HCEC 1CT (cell line): ENCODE results near the gene ZNF664.

Source experiments
- DNase-seq: peaks from one replicate; pipeline ENCODE4 v3.0.0-alpha.2; 2017

The ZNF664 gene

GRCh38 chr12:124035163-124035562 is 62.1 kb downstream of the ZNF664 start:
- no peak for DNase-seq

- no peak for DNase-seq
These were observed 63.2 kb downstream of the ZNF664 start for GRCh38 chr12:124036171-124036598.

DNA sequence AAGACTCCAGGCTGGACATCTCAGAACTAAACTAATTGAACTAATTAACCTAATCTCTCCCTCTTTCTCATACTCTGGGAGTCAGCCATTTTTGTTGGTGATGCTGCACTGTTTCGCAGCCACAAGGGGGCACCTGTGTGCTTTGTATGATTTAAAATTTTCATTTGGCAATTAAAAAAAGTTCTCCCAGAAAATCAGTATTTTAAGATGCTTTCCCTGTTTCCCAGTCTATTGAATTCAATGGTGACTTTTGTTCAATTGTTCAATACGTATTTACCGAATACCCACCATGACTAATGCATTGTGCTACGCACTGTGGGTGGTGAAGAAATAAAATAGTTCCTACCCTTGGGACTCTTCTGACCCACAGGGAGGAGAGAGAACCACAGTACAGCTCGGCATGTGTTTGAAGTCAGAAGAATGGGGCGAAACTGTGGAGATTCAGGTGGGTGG is 63.7 kb downstream of the ZNF664 start:
- DNase-seq: peak; percentile 24

GRCh38 chr12:124037331-124037730 is 64.3 kb downstream of the ZNF664 start:
- no peak for DNase-seq

- no peak for DNase-seq
These were observed 66.3 kb downstream of the ZNF664 start for GRCh38 chr12:124039276-124039675.

GRCh38 chr12:124040291-124040690 is 67.3 kb downstream of the ZNF664 start:
- no peak for DNase-seq

GRCh38 chr12:124040737-124041136 is 67.7 kb downstream of the ZNF664 start:
- DNase-seq: no peak

GRCh38 chr12:124041907-124042306 is 68.9 kb downstream of the ZNF664 start:
- no peak for DNase-seq

- DNase-seq: no peak
These were observed 71.0 kb downstream of the ZNF664 start for GRCh38 chr12:124044021-124044420.

DNA sequence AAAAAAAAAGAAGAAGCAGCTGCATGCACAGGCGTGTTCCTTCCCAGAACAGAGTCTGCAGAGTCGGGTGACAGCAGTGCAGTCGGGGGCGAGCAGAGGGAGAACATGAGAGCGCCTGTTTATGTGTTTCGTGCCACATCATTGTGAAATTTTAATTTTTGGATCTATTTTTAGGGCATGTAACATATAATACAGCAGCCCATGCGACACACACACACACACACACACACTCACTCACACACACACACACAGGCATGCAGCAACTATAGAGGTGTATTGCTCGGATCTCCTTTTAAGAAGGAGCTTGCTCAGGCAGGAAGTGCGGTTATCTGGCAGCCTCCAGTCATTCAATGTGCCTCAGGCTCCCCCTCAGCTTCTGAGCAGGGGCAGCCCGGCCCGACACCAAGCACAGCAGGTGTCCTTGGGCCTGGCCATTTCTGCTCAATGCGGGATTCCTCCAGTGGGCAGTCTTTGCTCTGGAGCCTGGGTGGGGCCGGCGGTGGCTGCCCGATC is 71.8 kb downstream of the ZNF664 start:
- no peak for DNase-seq

GRCh38 chr12:124045671-124046455 is 72.8 kb downstream of the ZNF664 start:
- DNase-seq: no peak

DNA sequence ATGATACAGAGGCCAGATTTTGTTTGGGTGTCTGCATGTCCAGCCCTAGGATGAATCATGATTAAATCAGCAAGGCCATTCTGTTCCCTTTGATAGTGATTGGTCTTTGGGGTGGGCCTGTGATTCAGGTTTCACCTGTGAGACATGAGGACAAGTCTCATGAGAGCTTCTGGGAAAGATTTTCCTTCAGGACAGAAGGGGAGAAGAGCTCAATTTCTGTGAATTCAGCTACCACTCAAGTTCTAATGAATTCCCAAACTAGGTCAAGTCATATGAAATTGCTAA is 73.4 kb downstream of the ZNF664 start:
- no peak for DNase-seq

- no peak for DNase-seq
These were observed 74.1 kb downstream of the ZNF664 start for GRCh38 chr12:124047045-124047566.

DNA sequence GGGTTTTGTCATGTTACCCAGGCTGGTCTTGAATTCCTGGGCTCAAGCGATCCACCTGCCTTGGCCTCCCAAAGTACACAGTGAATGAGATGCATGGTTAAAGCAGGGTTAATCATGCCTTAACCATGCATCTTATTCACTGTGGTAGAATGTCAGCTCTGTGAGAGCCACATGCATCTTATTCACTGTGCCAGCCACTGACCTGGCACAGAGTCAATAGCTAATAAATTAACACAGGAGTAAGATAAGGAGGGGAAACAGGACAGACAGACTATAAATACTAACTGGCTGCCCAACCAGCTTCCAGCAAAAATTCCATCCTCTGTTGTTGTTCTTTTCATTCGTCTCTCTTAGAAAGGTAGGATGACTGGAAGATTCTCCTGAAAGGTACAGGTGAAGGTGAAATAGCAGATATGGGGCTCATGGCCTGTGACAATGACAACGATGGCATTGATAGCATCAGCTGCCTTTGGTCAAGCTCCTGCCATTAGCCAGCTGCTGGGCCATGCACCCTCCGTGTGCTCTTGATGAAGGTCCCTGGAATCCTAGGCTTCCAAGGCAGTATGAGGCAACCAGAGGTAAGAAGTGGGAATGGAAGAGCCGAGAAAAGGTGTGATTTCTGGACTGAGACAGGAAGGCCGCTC is 76.6 kb downstream of the ZNF664 start:
- no peak for DNase-seq

DNA sequence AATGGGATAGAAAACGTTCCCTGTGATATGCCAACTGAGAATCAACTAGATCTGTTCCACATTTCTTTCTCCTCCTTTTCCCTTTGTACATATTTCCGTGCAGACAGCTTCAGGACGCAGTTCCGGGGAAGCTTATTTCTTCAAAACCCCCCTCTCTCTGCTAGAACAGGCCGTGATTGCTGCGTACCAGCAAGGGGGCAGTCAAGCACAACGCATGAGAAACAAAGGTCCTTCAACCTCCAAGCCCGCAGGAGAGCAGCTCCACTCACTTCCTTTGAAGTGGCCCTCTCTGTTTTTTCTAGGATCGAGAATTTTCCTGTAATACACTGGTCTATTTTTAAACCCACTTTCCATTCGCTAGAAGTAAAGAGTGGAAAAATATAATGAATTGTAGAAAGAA is 80.8 kb downstream of the ZNF664 start:
- DNase-seq: peak; percentile 41

DNA sequence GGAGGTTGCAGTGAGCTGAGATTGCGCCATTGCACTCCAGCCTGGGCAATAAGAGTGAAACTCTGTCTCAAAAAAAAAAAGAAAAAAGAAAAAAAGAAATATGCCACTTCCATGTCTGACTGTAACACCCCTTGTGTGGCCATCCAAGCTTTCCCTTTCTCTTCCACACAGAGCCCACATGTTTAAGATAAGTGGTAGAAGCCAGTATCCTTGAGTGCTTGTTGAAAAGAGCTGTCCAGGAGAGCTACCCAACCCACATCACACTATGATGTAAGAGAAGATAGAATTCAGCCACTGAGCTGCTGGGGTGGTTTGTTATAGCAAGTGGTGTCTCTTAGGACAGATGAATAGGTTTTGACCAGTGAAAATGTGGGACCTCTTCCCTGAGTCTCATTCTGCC is 82.1 kb downstream of the ZNF664 start:
- no peak for DNase-seq

DNA sequence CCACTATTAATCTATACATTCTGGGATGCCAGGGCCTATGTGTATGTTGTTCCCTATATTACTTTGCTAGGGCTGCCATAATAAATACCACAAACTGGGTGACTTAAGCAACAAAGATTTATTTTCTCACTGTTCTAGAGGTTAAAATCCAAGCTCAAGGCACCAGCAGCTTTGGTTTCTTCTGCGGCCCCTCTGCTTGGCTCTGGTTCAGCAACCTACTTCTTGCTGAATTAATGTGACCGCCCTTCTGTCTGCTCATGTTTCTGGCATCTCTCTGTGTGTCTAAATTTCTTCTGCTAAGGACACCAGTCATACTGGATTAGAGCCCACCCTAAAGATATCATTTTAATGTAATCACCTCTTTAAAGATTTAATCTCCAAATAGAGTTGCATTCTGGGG is 84.7 kb downstream of the ZNF664 start:
- DNase-seq: no peak

DNA sequence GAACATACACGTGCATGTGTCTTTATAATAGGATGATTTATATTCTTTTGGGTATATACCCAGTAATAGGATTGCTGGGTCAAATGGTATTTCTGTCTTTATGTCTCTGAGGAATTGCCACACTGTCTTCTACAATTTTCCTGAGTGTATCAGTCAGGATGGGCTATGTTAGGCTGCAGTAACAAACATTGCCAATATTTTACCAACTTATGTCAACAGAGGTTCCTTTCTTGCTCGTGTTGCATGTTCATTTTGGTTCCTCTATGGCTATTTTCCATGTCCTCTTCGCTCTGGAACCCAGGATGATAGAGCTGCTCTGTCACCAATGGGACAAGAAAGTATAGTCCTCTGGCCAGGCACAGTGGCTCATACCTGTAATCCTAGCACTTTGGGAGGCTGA is 86.7 kb downstream of the ZNF664 start:
- no peak for DNase-seq
